ENCODE results near the gene TOM1L2. TPM values are rescaled to one million over a fixed set of nuclear protein-coding genes. Genes with fewer than 3 reads are reported as not detected.
A peak's percentile ranks its signal among the peaks of the same experiment; 100 is the strongest.

The TOM1L2 gene
- total and polyA plus RNA-seq, 4 experiments from 2014 or later: 1.6 to 63.1 (median 35.7) TPM

- intact Hi-C loops (cut with micrococcal nuclease): no loop called here
- no peak for DNase-seq
- no peak overlapping the region for H3K4me3 Mint-ChIP-seq
- peaks cover 5 to 20% (median 9%) of the 10 kb centered on the region in 4 donors for H3K4me1 Mint-ChIP-seq
- POLR2A ChIA-PET (ENCODE audit: partially characterized antibody): no interaction called here
- H3K27ac Mint-ChIP-seq: no peak overlapping the region
- Histone ChIP-seq H3K36me3 (ENCODE audit: insufficient read depth, low read length) (no peaks in the 10 kb centered on the region), H3K27ac (ENCODE audit: low read depth, low read length) (no peak overlapping the region), H3K9me3 (ENCODE audit: control insufficient read depth in 1 of 2, low read length in 2 of 2) (no peaks in the 10 kb centered on the region), H3K27me3 (ENCODE audit: insufficient read depth, low read length) (no peaks in the 10 kb centered on the region), H3K4me3 (ENCODE audit: low read length in 2 of 2) (no peak overlapping the region), H3K4me1 (ENCODE audit: insufficient read depth, low read length) (no peaks in the 10 kb centered on the region)
- H3K9me3 Mint-ChIP-seq: no peaks in the 10 kb centered on the region
- H3K27me3 Mint-ChIP-seq: no peaks in the 10 kb centered on the region
- CTCF ChIA-PET (ENCODE audit: partially characterized antibody): no interaction called here
- H3K36me3 Mint-ChIP-seq: no peaks in the 10 kb centered on the region
Observed at GRCh38 chr17:17926036-17926435, 46.2 kb downstream of the TOM1L2 start.

- H3K9me3 ChIP-seq (ENCODE audit: control insufficient read depth in 1 of 2, low read length in 2 of 2): no peaks in the 10 kb centered on the region
- Mint-ChIP-seq H3K27me3 (no peaks in the 10 kb centered on the region), H3K9me3 (no peaks in the 10 kb centered on the region), H3K4me3 (no peak overlapping the region), H3K27ac (peak overlapping the region in 1 of 7 donors; percentile 45), H3K4me1 (peaks cover 3 to 17% (median 6%) of the 10 kb centered on the region in 4 donors), H3K36me3 (no peaks in the 10 kb centered on the region)
- H3K4me1 ChIP-seq (ENCODE audit: insufficient read depth, low read length): no peaks in the 10 kb centered on the region
- ChIA-PET POLR2A (ENCODE audit: partially characterized antibody) (no interaction called here), CTCF (ENCODE audit: partially characterized antibody) (no interaction called here)
- H3K27ac ChIP-seq (ENCODE audit: low read depth, low read length): no peak overlapping the region
- H3K27me3 ChIP-seq (ENCODE audit: insufficient read depth, low read length): no peaks in the 10 kb centered on the region
- no peak overlapping the region for H3K4me3 ChIP-seq (ENCODE audit: low read length in 2 of 2)
- intact Hi-C loops (cut with micrococcal nuclease): no loop called here
- H3K36me3 ChIP-seq (ENCODE audit: insufficient read depth, low read length): no peaks in the 10 kb centered on the region
- DNase-seq: no peak
Observed at GRCh38 chr17:17924857-17925250, 47.3 kb downstream of the TOM1L2 start.

- no peak overlapping the region for H3K4me3 Mint-ChIP-seq
- peaks cover 2 to 19% (median 5%) of the 10 kb centered on the region in 4 donors for H3K4me1 Mint-ChIP-seq
Observed at GRCh38 chr17:17924131-17924856, 47.9 kb downstream of the TOM1L2 start.

GRCh38 chr17:17922070-17922614 lies 50.1 kb downstream of the TOM1L2 start:
- ChIA-PET CTCF (ENCODE audit: partially characterized antibody) (interaction anchor here (1.5 to 2.0 kb wide), 2 partner anchors 59 to 111 kb away, joined by 3 to 6 read pairs; no protein-coding TSS in a partner anchor), POLR2A (ENCODE audit: partially characterized antibody) (no interaction called here)
- no peaks in the 10 kb centered on the region for H3K36me3 ChIP-seq (ENCODE audit: insufficient read depth, low read length)
- Mint-ChIP-seq H3K9me3 (no peaks in the 10 kb centered on the region), H3K4me1 (peaks cover 5 to 19% (median 6%) of the 10 kb centered on the region in 4 donors), H3K4me3 (no peak overlapping the region), H3K36me3 (no peaks in the 10 kb centered on the region), H3K27ac (peak overlapping the region in 4 of 7 donors; percentile 38 to 62 (median 56)), H3K27me3 (no peaks in the 10 kb centered on the region)
- no peak overlapping the region for H3K4me3 ChIP-seq (ENCODE audit: low read length in 2 of 2)
- H3K27me3 ChIP-seq (ENCODE audit: insufficient read depth, low read length): no peaks in the 10 kb centered on the region
- no peaks in the 10 kb centered on the region for H3K9me3 ChIP-seq (ENCODE audit: control insufficient read depth in 1 of 2, low read length in 2 of 2)
- H3K4me1 ChIP-seq (ENCODE audit: insufficient read depth, low read length): no peaks in the 10 kb centered on the region
- intact Hi-C loops (cut with micrococcal nuclease): no loop called here
- H3K27ac ChIP-seq (ENCODE audit: low read depth, low read length): no peak overlapping the region
- DNase-seq: no peak

More at GRCh38 chr17:17924131-17924856, 47.9 kb downstream of the TOM1L2 start:
- ChIA-PET CTCF (ENCODE audit: partially characterized antibody) (no interaction called here), POLR2A (ENCODE audit: partially characterized antibody) (no interaction called here)
- intact Hi-C loops (cut with micrococcal nuclease): no loop called here
- no peaks in the 10 kb centered on the region for H3K4me1 ChIP-seq (ENCODE audit: insufficient read depth, low read length)
- H3K27ac Mint-ChIP-seq: peak overlapping the region in 2 of 7 donors; percentile 31 to 76
- DNase-seq: no peak
- no peak overlapping the region for H3K4me3 ChIP-seq (ENCODE audit: low read length in 2 of 2)
- H3K9me3 ChIP-seq (ENCODE audit: control insufficient read depth in 1 of 2, low read length in 2 of 2): no peaks in the 10 kb centered on the region
- H3K27me3 ChIP-seq (ENCODE audit: insufficient read depth, low read length): no peaks in the 10 kb centered on the region
- H3K9me3 Mint-ChIP-seq: no peaks in the 10 kb centered on the region
- H3K36me3 Mint-ChIP-seq: no peaks in the 10 kb centered on the region
- H3K27ac ChIP-seq (ENCODE audit: low read depth, low read length): no peak overlapping the region
- no peaks in the 10 kb centered on the region for H3K36me3 ChIP-seq (ENCODE audit: insufficient read depth, low read length)
- H3K27me3 Mint-ChIP-seq: no peaks in the 10 kb centered on the region

- intact Hi-C loops (cut with micrococcal nuclease): no loop called here
- no peak overlapping the region for H3K4me3 ChIP-seq (ENCODE audit: low read length in 2 of 2)
- no peaks in the 10 kb centered on the region for H3K36me3 Mint-ChIP-seq
- no peaks in the 10 kb centered on the region for H3K27me3 ChIP-seq (ENCODE audit: insufficient read depth, low read length)
- H3K4me1 ChIP-seq (ENCODE audit: insufficient read depth, low read length): no peaks in the 10 kb centered on the region
- no peaks in the 10 kb centered on the region for H3K9me3 ChIP-seq (ENCODE audit: control insufficient read depth in 1 of 2, low read length in 2 of 2)
- CTCF ChIA-PET (ENCODE audit: partially characterized antibody): interaction anchor here (1.0 to 2.0 kb wide), 3 partner anchors 58 to 112 kb away, joined by 3 to 6 read pairs (median 3); no protein-coding TSS in a partner anchor
- H3K27ac ChIP-seq (ENCODE audit: low read depth, low read length): no peak overlapping the region
- no peak for DNase-seq
- no peaks in the 10 kb centered on the region for H3K27me3 Mint-ChIP-seq
- H3K4me1 Mint-ChIP-seq: peaks cover 5 to 20% (median 6%) of the 10 kb centered on the region in 4 donors
- peak overlapping the region in 3 of 7 donors; percentile 16 to 77 (median 57) for H3K27ac Mint-ChIP-seq
- no peaks in the 10 kb centered on the region for H3K36me3 ChIP-seq (ENCODE audit: insufficient read depth, low read length)
- no peaks in the 10 kb centered on the region for H3K9me3 Mint-ChIP-seq
- H3K4me3 Mint-ChIP-seq: no peak overlapping the region
- POLR2A ChIA-PET (ENCODE audit: partially characterized antibody): interaction anchor here (0.5 kb wide), 1 partner anchor 329 kb away, joined by 3 read pairs; no protein-coding TSS in a partner anchor
Observed at GRCh38 chr17:17921192-17922069, 50.8 kb downstream of the TOM1L2 start.

- no peak overlapping the region for H3K27ac Mint-ChIP-seq
- no peaks in the 10 kb centered on the region for H3K9me3 Mint-ChIP-seq
- intact Hi-C loops (cut with micrococcal nuclease): loop anchor here (1.0 kb wide), 3 partner anchors 107 to 238 kb away; partner anchors contain the start of gene RAI1
- CTCF ChIA-PET (ENCODE audit: partially characterized antibody): interaction anchor here (0.6 to 2.6 kb wide), 31 partner anchors 9 to 423 kb away, joined by 3 to 21 read pairs (median 4); partner anchors contain the start of genes DRC3 and TOM1L2
- H3K27ac ChIP-seq (ENCODE audit: low read depth, low read length): no peak overlapping the region
- H3K27me3 ChIP-seq (ENCODE audit: insufficient read depth, low read length): no peaks in the 10 kb centered on the region
- peaks cover 6 to 25% (median 8%) of the 10 kb centered on the region in 4 donors for H3K4me1 Mint-ChIP-seq
- no peaks in the 10 kb centered on the region for H3K36me3 Mint-ChIP-seq
- H3K9me3 ChIP-seq (ENCODE audit: control insufficient read depth in 1 of 2, low read length in 2 of 2): no peaks in the 10 kb centered on the region
- H3K4me3 Mint-ChIP-seq: no peak overlapping the region
- DNase-seq: peak; percentile 58 to 71 (median 61)
- POLR2A ChIA-PET (ENCODE audit: partially characterized antibody): interaction anchor here (0.9 to 1.7 kb wide), 2 partner anchors 9 to 240 kb away, joined by 3 to 7 read pairs; no protein-coding TSS in a partner anchor
- H3K4me1 ChIP-seq (ENCODE audit: insufficient read depth, low read length): peaks cover 3% of the 10 kb centered on the region
- H3K4me3 ChIP-seq (ENCODE audit: low read length in 2 of 2): no peak overlapping the region
- H3K27me3 Mint-ChIP-seq: no peaks in the 10 kb centered on the region
- no peaks in the 10 kb centered on the region for H3K36me3 ChIP-seq (ENCODE audit: insufficient read depth, low read length)
Observed at GRCh38 chr17:17919169-17920107, 52.8 kb downstream of the TOM1L2 start.

Data from CD4-positive, alpha-beta memory T cell (primary cell).